ENCODE measurements around the gene WWC1.

WWC1 gene

DNA sequence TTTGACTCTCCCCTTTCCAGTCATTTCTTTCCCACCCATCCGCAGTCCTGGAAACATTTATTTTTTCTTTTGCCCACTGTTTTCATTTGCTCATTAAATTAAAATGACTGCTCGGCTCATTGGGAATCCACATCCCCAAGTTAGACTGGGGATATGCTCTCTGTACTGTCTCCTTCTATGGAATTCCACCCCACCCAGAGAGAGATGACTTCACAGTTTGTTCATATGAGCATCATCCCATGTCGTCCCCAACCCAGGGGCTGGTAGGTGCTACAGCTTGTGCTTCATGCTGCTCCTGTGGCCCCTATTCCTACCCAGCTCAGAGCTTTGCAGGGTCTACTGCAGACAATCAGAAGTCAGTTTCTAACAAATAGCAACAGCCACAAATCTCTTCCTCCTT, 178.4 kb downstream of the WWC1 start:
- DNase-seq (ENCODE audit: insufficient read length, low spot score) (no peak), FAIRE-seq (no peak)
- TF ChIP-seq POLR2A (IDR thresholded peaks at IDR 0.05; ENCODE audit: low read depth, low read length), result no peak

DNA sequence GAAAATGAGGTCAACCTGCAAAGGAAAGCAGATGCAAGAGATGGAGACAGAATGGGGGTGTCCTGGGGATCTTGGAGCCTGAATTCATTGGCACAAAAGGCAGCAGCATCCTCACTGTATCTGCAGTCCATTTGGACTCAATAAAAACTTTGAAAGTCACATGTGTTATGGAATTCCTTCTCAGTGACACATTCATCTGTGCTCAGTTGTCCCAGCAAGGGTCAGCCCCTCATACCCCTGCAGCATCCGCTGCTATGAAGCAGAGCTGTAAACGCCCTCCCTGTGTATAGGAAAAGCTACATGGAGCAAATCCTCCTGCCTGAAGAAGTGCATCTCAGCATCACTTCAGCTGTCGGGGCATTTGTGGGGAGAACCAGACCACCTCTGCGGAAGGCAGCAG, 180.3 kb downstream of the WWC1 start:
- no peak for TF ChIP-seq POLR2A (IDR thresholded peaks at IDR 0.05; ENCODE audit: low read depth, low read length)
- DNase-seq (ENCODE audit: insufficient read length, low spot score) (no peak), FAIRE-seq (no peak)

DNA sequence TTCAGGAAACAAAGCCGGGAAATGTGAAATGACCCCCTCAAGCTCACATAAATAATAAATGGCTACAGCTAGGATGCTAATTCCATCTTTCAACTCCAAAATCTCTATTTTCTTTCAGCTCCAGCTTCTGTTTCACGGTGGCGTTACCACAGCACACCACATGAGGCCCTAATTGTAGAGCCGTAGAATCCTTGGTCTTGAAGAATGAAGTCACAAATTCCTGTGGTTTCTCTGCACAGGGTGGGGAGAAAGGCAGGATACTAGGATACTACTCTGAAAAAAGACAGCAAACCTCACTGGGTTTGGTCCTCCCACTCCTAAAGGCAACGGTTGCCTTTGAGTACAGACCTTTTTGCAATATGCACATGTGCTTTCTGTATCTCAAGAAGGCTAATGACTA, 180.9 kb downstream of the WWC1 start:
- FAIRE-seq, result peak; percentile 76
- peak; percentile 81 for DNase-seq (ENCODE audit: insufficient read length, low spot score)
- TF ChIP-seq POLR2A (IDR thresholded peaks at IDR 0.05; ENCODE audit: low read depth, low read length), result no peak

DNA sequence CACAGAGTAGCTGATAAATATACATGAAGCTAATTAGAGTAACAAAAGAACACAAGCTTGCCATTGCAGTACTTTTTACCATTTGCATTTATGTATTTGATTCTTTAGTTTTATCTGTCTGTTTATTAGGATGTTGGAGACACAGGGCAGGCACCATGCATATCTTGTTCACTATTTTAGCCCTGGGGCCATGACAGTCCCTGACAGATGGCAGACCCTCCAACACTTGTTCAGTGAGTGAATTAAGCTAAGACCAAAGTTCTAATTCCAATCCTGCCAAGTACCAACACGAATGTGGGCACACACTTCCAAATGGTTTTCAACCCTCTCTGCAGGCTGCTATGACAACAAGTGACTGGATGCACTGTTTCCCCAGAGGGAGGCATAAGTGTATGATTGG, 182.9 kb downstream of the WWC1 start:
- no peak for TF ChIP-seq POLR2A (IDR thresholded peaks at IDR 0.05; ENCODE audit: low read depth, low read length)
- no peak for FAIRE-seq
- no peak for DNase-seq (ENCODE audit: insufficient read length, low spot score)

DNA sequence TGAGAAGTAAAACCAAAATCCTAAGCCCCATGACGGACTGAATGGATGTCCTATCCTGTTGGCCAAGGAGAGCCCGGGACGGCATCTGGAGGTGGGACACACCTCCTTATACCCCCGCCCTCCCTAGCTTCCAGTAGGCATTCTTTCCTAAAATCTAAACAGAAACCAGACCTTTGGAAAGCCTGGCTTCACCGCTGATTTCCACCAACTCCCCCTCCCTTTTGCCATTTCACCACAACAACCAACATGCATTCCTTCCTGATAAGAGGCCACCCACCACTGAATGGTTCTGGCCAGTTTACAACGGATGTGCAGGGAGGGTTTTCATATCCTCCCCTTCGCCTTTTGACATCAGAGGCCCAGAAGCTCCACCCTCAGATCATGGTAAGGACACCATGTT, 185.6 kb downstream of the WWC1 start:
- FAIRE-seq (no peak), DNase-seq (ENCODE audit: insufficient read length, low spot score) (no peak)
- TF ChIP-seq POLR2A (IDR thresholded peaks at IDR 0.05; ENCODE audit: low read depth, low read length), result no peak

DNA sequence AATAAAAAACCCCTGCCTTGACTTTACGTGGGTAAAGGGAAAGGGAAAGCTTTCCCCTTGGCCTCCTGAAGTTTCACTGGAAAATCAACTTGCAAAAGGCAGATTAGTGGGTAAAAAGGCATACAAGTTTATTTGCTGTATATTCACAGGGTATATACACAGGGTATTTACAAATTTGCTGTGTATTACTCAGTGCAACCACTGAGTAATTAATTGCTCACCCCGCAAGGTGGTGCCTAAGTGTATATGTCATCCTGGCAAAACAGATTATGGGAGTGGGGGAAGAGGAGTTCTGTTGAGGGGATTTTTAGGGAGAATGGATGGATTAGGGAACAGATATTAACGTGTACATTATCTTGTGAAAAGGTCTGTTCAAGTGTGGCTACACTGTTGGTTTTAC, 187.7 kb downstream of the WWC1 start:
- FAIRE-seq (no peak), DNase-seq (ENCODE audit: insufficient read length, low spot score) (no peak)
- no peak for TF ChIP-seq POLR2A (IDR thresholded peaks at IDR 0.05; ENCODE audit: low read depth, low read length)

DNA sequence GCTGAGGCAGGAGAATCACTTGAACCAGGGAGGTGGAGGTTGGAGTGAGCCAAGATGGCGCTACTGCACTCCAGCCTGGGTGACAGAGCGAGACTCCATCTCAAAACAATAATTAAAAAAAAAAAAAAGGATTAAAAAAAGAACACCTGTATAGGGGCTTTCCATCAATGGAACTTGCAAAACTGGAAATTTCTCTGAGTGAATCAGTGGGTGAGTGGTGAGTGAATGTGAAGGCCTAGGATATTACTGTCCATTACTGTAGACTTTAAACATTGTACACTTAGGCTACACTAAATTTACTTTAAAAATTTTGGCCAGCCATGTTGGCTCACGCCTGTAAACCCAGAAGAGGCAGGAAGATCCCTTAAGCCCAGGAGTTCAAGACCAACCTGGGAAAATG, 189.2 kb downstream of the WWC1 start:
- FAIRE-seq (no peak), DNase-seq (ENCODE audit: insufficient read length, low spot score) (no peak)
- no peak for TF ChIP-seq POLR2A (IDR thresholded peaks at IDR 0.05; ENCODE audit: low read depth, low read length)

DNA sequence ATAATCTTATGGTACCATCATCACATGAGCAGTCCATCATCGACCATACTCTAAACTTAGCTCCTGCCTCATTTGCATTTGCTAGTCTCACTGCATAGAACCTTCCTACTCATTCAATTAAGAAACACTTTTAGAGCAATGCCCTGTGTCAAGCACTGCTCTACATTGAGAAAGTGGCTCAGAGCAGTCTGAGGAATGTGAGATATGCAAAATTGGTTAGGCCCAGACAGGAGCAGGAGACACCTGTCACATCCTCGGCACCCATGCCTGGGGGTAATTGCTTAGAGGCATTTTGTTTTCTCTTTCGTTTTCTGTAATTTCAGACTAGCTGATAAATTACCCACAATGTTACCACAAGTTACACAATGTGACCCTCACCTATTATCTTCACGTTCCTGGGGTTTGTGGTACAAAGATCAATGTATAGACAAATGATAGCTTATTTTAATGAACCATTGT, 189.9 kb downstream of the WWC1 start:
- FAIRE-seq, result no peak

DNA sequence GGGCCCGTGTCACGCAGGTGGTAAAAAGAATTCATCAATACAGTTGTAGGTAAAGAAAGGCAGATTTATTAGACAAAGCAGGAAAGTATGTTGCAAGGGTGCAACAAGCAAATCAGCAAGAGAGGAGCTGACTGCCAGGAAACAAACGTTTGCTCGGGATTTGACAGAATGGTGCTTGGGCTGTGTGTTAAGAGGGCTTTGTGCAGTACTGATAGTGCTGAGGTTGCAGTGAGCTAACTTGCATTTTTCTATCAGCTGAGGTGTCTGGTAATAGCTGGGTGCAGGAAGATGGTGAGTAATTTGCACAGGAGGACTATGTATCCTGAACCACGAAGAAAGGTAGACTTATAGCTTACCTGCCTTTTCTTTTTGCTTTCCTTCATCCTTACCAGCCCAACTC, 190.9 kb downstream of the WWC1 start:
- FAIRE-seq, result no peak

More for the DNA sequence above, 189.9 kb downstream of the WWC1 start:
- DNase-seq (ENCODE audit: insufficient read length, low spot score), result no peak
- no peak for TF ChIP-seq POLR2A (IDR thresholded peaks at IDR 0.05; ENCODE audit: low read depth, low read length)

DNA sequence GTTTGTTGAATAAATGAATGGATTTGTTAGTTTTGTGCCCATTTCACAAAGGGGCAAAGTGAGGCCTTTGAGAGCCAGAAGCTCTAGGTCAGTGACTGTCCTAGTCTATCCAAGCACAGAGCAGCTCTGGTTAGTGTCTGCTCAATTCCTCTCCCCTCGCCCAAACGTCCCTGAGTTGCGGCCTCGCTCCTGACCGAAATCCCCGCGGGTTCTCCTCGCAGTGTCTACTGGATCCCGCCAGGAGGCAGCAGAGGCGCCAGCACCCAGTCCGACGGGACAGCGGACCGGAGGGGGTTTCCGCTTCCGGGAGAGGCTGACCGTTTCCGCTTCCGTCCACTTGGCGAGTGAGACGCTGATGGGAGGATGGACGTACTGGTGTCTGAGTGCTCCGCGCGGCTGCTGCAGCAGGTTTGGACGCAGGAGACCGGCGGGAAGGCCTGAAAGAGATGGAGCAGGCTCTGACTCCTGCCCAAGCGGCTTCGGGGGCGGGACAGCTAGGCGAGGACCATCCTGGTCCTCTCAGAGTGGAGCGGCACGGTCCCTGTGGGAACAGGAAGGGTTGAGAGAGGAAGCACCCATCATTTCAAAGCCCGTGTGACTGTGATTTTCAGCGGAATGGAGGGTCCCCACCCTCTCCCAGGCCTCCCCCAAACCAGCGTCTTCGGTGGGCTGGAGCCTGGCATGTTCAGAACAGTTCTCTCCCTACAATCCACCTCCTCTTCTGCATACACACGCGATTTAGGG, 194.9 kb downstream of the WWC1 start, which contains the start of gene RARS1:
Gene RARS1 (plus strand): TSS at position 336 of the 744 bp plus-strand sequence. CDS start 28 bp downstream, at position 364.
- TF ChIP-seq POLR2A (IDR thresholded peaks at IDR 0.05; ENCODE audit: low read depth, low read length), result peak; percentile 99
- DNase-seq (ENCODE audit: insufficient read length, low spot score) (peak; percentile 86), FAIRE-seq (peak; percentile 80)

More for the DNA sequence above, 190.9 kb downstream of the WWC1 start:
- DNase-seq (ENCODE audit: insufficient read length, low spot score), result no peak
- no peak for TF ChIP-seq POLR2A (IDR thresholded peaks at IDR 0.05; ENCODE audit: low read depth, low read length)

DNA sequence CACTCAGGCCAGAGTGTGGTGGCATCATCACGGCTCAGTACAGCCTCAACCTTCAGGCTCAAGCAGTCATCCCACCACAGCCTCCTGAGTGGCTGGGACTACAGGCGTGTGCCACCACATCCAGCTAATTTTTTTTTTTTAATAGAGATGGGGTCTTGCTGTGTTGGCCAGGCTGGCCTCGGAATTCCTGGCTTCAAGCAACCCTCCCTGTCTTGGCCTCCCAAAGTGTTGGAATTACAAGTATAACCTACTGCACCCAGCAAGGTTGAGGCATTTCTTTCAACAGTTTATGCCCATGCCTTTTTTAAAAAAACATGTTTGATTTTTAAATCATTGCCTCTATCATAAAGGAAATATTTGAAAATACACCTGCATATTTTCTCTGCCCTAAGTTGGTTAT, 197.6 kb downstream of the WWC1 start:
- no peak for TF ChIP-seq POLR2A (IDR thresholded peaks at IDR 0.05; ENCODE audit: low read depth, low read length)
- no peak for DNase-seq (ENCODE audit: insufficient read length, low spot score)
- FAIRE-seq, result no peak

DNA sequence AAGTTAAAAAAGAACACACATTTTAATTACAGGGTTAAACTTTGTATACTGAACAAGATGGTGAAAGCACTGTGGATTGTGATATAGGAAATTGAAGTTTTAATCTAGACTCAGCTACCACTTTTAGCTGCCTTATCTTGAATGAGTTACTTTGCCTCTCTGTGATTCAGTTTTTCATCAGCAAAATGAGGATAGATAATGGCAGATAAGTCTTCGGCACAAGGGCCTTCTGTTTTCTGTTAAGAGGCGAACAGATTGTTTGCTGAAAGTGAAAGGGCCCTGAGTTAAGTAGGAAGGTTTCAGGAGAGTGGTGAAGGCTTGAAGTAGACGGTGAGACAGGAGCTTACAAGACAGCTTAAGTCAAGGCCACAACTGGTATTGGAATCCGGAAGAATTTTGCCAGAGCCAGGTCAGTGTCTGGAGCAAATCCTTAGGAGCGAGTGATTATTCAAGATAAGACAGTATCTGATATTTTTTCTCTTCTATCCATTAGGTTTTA, 202.7 kb downstream of the WWC1 start:
- TF ChIP-seq POLR2A (IDR thresholded peaks at IDR 0.05; ENCODE audit: low read depth, low read length), result no peak
- DNase-seq (ENCODE audit: insufficient read length, low spot score), result no peak
- FAIRE-seq, result no peak

DNA sequence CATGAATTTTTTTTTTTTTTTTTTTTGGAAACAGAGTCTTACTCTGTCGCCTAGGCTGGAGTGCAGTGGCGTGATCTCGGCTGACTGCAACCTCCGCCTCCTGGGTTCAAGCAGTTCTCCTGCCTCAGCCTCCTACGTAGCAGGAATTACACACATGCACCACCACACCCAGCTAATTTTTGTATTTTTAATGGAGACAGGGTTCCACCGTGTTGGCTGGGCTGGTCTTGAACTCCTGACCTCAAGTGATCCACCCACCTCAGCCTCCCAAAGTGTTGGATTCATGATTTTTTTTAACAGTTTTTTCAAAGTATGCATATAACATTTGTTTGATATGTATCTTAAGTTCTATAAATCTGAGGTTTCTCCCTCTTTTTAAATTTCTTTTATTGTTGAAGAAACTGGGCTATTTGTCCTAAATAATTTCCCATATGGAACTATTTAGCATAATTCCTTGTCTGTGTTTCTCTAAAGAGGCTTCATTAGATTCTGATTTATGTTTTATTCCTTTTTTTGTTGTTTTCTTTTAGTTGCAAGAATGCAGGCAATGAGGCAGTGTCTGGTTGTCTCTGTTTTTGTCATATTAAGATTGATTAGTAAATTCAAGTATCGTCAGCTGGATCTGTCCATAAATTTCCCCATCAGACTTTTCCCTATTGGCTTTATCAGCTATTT, 211.3 kb downstream of the WWC1 start:
- FAIRE-seq (no peak), DNase-seq (ENCODE audit: insufficient read length, low spot score) (no peak)
- TF ChIP-seq POLR2A (IDR thresholded peaks at IDR 0.05; ENCODE audit: low read depth, low read length), result no peak

DNA sequence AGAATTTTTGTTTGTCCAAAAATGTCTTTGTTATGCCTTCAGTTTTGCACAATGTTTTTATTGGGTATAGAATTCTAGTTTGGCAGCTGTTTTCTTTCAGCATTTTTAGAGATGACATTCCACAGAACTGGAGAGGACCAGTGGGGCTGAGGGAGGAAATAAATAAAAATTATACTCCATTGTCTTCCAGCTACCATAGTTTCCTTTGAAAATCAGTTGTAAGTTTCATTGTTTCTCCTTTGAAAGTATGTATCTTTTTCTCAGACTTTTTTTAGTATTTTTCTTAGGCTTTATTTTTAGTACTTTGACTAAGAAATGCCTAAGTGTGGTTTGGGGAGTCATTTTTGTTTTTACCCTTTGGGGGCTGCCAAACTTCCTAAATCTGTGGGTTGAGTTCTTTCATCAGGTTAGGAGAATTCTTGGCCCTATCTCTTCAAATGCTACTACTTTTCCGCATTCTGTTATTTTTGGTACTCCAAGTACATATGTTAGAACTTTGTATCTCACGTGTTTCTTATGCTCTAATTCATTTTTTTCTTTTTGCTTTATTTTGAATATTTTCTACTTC, 222.5 kb downstream of the WWC1 start:
- no peak for DNase-seq (ENCODE audit: insufficient read length, low spot score)
- FAIRE-seq, result no peak
- no peak for TF ChIP-seq POLR2A (IDR thresholded peaks at IDR 0.05; ENCODE audit: low read depth, low read length)
